HG02943 (cell line): ENCODE data around the gene PTPN14.

Source experiments
- ATAC-seq: cut with Tn5 transposase; IDR thresholded peaks from one replicate; pipeline ENCODE4 v1.9.1; 2021; ENCODE audit warnings: mild to moderate bottlenecking, low read depth, moderate library complexity; ENCODE audit not compliant: unreplicated experiment

Gene PTPN14

DNA sequence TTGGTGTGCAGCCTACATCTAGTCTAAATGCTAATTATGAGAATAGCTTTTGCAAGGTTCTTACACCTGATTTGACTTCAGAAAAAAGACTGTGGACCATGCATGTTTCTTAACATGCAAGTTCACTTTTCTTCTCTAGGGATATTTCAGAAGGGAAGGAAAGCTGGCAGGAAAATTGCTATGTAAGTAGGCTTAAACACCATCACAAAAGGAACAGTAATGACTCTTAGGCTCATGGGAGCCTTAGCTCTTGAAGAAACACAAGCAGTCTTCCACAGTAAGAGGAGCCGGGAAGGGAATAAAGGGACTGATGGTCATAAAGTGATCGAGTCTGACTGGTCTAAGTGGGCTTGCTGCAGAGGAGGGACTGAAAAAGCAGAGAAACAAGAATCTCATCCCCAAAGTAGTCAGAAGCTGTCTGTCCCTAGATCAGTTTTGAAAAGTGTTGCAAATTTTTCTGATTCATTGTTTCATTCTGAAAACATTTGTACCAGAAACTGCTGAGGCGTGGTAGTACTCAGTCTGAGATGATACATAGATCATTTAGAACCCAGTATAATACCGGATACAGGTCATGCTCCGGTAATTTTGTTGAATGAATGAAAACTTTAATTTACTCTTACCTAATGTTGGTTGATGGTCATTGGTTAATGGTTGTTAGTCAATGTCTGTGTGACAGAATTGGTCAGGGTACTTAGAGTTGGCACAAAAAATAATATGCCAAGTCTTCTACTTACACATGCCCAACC is 229.5 kb downstream of the PTPN14 start:
- ATAC-seq: no peak

DNA sequence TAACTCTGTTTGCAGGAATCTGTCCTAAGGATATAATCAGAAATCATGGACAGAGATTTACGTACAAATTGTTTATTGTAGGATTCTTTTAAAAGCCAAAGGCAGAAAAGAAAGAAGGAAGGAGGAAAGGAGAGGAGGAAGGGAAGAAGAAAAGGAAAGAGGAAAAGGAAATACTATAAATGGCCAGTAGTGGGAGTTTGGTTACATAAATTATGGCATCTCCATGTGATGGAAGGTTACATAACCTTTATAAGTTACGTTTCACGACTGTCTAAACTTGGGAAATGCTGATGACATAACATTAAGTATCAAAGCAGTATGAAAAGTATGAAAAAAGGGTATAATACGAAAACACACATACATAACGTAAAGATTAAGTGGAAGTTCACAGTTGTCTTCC is 231.5 kb downstream of the PTPN14 start:
- no peak for ATAC-seq

DNA sequence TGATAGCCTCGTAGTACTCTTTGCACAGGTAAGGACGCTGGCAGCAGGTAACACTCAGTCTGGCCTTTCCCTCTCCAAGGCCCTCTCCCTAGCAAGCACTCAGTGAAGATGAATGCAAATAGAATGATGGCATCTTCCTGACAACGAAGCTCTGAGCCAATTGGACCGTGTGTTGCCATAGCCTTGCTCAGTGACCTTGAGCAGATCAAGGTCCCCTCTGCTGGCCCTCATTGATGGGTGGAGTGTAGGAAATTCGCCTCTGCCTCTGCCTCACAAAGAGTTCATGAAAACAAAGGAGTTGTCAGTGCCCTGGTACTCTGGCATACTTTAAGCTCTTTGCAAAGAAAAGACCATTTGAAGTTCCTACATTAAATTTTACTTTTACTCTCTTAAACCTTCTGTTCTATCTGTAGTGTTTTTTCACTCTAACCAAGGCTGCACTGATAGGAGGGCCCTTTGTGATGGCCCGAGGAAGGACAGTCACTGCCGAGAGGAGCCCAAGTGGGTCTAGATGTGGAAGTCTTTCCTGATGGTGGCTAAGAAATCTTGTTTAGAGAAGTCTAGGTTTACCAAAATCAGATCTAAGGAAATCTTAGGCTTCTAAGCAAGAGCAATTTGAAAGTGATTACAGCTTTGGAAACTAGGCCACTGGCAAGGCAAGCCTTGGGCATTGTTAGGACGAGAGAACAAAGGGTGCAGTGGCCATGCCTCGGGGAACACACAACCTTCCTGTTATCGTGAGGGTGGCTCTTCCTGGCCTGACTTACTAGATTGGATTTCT is 232.3 kb downstream of the PTPN14 start:
- ATAC-seq: no peak

DNA sequence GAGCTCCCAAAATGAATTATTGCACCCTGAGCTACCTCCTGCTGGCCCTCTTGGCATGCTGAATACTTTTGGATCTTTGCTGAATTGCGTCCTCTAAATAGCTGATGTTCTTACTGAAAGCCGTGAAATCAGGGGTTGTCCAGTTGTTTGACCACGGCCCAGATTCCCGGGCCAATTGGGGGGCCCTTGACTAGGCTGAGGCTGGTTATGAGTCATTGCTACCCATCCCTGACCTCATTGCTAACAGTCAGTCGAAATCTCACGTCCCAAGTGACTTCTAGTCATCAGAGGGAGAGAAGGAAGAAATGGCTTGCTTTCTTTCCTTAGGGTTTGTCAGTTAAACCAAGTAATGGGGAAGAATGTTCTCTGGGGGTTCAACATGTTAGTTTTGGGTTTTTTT is 233.0 kb downstream of the PTPN14 start:
- no peak for ATAC-seq

DNA sequence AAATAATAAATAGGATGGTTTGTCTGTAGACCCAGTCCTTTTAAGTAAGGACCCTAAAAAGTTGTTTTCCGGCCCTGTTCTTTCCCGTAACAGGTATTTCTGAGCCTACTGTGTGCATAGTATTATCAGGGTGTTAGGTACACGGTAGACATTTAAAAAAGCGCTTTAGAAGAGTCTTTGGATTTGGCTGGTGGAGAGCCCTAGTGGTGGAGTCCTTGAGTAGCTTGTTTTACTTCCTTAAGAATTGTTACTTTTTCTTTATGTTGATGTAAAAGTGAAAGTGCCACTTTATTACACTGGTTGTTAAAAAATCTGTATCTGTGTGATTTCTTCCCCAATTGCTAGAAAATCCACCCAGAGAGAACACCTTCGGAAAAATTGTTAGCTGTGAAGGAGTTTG is 233.7 kb downstream of the PTPN14 start:
- no peak for ATAC-seq

DNA sequence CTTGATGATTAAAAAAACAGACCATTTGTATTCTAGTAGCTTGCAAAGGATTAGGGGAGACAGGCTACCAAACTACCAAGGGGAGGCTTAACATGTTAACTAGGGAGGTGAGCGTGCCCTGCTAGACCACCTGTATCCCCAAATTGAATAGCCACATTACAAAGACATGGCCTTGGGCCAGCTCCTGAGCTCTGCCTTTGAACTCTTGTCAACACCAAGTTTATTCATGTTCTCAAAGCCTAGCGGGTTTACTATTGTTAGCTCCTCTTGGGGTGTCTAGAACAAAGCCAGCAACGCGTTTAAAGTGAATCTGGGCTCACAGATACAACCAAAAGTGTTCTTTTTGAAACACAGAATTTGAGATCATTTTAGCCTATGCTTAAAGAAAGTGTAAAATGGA is 234.1 kb downstream of the PTPN14 start:
- ATAC-seq: no peak

DNA sequence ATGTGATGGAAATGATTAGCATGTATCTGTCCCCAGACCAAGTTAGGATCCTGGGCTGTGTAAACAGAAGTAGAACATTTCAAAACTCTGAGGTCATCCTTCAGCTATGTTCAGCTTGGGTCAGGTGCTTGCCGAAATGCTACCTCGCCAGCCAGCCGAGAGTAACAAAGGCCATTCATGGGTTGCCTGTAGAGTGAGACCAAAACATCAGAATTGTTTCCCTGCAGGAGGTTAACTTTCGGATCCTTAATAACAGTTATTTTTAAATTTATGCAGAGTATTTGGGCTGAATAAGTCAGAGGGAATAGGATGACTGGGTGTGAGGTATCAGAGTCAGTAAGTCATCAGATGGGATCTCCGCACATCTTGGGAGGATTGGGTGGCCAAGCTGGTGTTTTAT is 234.8 kb downstream of the PTPN14 start:
- ATAC-seq: no peak

DNA sequence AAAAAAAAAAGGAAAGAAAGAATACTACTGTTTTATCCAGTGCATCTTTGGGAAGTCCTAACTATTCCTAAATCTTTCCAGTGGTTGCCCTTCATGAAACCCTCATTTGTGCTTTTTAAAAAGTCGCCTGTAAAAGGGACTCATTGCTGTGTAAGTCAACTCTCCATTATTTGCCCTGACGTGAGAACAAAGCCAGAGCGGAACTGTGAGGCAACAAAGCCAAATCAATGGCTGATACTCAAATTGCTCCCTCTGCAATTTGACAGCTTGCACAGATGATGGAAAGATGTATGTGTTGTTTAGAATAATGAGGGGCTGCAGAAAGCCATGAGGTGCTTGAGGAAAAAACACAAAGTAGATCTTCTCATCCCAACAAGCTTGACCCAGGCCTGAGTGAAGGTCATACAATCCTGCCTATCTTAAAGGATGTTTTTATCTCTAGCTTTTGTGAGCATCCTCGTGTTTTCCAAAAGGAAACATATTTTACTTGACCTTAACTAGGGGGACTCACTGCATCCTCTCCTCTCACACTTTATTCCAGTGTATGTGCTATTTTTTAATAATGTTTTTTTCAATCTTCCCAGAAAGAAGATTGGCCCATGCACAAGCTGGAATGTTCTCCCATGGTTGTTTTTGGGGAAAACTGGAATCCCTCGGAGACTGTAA is 237.1 kb downstream of the PTPN14 start:
- no peak for ATAC-seq

DNA sequence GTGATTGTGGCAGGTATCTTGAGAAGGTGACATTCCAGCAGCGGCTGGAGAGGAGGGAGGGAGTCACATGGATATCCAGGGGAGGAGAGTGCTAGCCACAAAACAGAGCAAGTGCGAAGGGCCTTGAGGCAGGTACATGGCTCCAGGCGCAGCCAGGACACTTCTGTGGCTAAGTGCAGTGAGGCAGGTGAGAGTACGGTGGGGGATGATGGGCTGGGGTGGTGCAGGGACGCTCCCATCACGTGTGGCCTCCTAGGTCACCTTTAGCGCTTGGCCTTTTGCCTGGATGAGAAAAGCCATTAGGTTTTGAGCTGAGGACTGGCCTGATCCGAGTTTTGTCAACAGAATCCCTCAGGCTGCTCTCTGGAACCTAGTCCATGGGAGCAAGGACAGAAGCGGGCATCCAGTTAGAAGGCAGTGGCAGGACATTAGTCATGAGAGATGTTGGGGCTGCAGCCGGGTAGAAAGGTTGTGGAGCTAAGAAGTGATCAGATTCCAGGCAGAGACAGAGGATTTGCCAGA is 238.8 kb downstream of the PTPN14 start:
- ATAC-seq: no peak

DNA sequence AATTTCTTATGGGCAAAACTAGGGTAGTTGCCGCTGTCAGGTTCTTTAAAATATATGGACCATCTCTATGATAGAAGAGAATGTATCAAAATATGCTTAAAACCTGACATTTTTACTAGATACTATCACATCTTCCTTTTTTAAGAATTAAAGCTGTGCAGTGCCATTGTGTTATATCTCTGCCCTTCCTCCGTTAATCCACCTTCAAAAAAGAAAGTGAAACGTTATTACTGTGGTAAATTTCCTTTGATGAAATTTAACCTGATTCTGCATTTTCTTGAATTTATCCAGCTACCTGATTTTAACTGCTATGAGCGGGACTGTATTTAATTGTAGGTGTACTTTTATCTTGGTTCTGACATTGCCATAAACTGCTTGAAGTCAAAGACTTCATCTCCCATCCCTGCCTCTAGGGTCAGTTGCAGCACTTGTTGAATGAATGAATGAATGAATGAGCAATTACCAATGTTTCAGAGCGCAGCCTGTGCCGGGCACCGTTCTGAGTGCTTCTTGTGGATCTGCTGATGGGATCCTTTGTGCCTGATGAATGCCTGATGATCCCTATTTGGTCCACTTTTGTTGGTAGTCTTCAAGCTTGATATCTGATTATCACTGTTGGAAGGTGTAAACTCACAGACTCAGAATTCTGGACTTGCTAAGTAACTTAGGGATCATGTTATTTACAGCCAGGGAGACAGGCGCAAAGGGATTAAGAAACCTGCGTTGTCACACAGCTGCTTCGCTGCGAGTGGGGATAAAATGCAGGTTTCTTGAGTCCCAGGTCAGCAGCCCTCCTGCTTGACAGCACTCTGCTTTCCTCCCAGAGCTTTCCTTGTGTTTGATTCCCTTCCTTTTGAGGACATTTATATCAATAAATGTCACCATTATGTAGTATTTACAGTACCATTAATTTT is 240.4 kb downstream of the PTPN14 start:
- ATAC-seq: no peak

DNA sequence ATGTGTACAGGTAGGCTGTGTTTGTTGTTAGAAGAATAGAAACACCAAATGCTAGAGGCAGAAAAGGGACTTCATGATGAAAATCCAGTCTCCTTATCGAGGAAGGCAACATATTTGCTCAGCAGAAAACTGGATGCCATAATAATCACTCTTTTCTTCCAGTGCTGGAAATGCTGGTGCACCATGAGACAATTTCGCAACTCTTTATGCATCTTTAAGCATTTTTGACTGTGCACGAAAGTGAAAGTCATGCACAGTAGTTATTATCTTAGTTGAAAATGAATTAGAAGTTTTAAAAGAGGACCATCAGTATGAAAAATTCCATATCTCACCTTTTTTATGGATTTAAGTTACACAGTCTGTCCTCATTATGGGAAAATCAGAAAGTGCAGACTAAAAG is 241.4 kb downstream of the PTPN14 start:
- no peak for ATAC-seq

DNA sequence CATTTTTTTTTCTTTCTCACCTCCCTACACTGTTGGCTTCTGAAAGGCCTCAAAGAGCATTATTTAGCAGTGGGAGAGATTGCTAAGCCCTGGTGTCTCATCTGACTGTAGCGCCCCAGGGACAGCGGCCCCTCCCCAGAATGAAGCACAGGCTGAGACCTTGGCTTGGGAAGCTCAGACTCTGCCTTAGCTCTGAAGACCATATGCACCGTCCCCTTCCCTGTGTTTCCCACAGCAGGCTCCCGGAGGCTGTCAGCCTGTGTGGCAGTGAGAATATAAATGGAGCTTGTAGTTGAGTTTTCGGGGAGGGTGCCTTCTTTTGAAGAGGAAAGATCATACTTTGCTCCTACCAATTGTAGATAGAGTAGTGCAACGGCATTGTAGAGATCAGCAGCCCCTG is 245.1 kb downstream of the PTPN14 start:
- no peak for ATAC-seq

DNA sequence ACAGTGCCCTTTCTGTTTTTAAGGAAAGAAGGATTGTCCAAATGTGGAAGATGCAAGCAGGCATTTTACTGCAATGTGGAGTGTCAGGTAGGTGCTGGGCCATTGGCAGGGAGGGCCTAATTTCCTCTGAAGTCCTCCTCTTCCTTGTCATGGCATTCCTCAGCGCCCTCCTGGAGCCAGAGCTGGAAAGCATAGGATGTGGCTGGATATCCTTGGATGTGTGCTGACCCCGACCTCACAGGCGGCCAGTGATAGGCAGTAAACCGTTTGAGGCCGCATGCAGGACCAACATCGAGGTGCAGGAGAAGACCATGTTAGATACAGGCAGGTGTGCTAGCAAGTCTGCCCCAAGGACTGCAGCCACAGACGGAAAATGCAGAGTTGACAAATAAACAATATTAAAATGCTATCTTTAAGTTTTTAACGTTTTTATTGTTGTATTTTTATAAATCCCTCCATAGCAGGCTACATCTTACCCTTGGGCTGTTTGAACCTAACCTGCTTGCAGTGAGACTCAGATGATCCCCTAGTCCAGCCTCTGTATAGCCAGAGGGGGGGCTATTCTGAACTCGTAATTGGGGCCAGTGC is 246.1 kb downstream of the PTPN14 start:
- ATAC-seq: no peak

DNA sequence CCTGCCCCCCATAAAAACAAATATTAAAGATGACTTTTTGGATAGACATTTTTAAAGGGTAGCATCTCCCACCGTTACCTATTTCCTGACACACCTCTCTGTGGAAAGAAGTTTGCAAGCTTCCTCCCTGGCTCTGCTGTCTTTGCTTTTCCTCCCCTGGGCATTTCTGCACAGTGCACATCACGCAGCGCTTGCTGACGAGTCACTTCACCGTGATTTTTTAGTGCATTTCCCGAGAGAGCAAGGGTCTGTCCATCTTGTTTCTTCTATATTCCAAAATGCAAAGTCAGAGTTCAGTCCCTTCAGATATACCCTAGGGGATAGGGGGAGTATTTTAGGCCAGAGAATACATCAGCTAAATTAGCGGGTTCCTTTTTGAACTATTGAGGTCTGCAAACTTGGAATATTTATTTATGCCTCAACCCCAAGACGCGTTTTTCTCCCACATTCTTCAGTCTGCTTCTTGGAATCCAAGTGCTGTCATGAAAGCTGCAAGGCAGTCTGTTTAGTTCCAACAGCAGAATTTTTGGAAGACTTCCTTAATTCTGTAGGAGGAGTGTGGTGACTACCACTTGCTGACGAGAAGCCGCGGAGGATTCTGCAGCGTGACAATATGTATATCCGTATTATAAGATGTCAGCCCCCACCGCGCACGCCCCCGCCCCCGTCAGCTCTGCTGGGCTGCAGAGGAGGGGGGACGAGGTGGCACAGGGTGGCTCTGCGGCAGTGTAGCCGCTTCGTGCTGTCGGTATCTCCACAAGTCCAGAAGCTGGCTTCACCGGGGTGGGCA is 248.1 kb downstream of the PTPN14 start:
- ATAC-seq: no peak

DNA sequence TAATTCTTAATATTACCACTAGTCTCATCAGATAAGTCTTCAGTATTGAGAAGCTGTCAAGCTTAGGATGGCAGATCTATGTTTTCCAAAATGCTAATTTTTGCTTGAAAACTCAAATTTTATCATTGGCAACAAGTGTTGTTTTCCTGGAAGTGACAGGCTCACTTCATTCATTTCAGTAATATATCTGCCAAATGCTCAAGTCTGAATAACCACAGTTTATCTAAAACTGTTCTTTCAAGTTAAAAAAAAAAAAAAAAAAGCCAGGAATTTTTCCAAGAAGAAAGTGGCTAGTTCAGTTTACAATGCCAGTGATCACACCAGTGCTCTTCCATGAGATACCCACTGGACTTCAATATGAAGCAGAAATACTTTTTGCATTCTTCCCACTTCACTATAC is 249.9 kb downstream of the PTPN14 start:
- ATAC-seq: no peak

DNA sequence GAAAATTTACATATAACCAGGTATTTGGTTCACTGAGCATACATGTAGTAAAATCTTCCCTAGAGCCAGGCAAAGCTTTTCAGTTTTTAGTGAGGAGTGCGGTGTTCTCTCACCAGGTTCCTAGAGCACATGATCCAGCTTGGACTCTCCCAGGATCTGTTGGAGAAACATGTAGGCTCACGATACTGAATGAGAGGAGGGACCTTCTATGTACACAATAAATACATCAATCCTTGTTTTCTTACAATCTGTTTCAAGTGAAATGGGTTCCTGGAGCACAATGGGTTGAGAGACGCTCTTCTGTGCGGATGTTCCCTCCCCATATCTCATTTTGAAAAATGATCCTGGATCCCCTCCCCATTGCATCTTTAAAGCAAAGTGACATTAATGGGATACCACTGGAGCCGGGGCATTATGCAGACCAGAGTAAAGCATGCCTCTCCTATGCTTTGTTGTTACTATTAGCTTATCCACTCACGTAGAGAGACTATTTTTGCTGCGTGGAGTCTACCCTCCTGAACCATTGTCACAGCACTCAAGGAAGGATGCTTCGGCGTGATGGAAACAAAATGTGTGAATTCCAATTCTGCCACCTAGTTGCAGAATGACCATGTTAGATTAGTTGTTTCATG is 251.1 kb downstream of the PTPN14 start:
- no peak for ATAC-seq
